Measurements from ENCODE around the gene ELFN1. TPM values are rescaled to one million over a fixed set of nuclear protein-coding genes. Genes with fewer than 3 reads are reported as not detected.

The ELFN1 gene
- total and polyA plus RNA-seq, 7 experiments from 2014 or later = 0.19 TPM; not detected in 6

GRCh38 chr7:1671594-1672451 is 1.7 kb downstream of the ELFN1 start:
- peak in 1 of 9 donors; percentile 4 for DNase-seq
- Histone ChIP-seq H3K4me1 (ENCODE audit: control insufficient read depth in 2 of 2, insufficient read depth in 2 of 2, low read length in 2 of 2) (no peaks in the 10 kb centered on the region), H3K4me3 (ENCODE audit: low read length) (no peak overlapping the region), H3K9me3 (ENCODE audit: control insufficient read depth in 2 of 3, low read length in 3 of 3) (no peaks in the 10 kb centered on the region), H3K27ac (ENCODE audit: low read depth, low read length) (no peak overlapping the region), H3K36me3 (ENCODE audit: control insufficient read depth in 2 of 3, insufficient read depth in 3 of 3, low read length in 3 of 3) (no peaks in the 10 kb centered on the region), H3K27me3 (ENCODE audit: control insufficient read depth in 2 of 2, insufficient read depth in 2 of 2, low read length in 2 of 2) (peaks cover 0 to 10% of the 10 kb centered on the region in 2 donors)
- H3K36me3 Mint-ChIP-seq = no peaks in the 10 kb centered on the region
- peaks cover 3 to 14% (median 5%) of the 10 kb centered on the region in 7 donors for H3K4me1 Mint-ChIP-seq
- CTCF ChIA-PET = no interaction called here
- intact Hi-C loops (cut with micrococcal nuclease) = no loop called here
- no peaks in the 10 kb centered on the region for H3K9me3 Mint-ChIP-seq
- no peak for ATAC-seq
- peaks cover 18 to 32% (median 25%) of the 10 kb centered on the region in 5 donors for H3K27me3 Mint-ChIP-seq
- peak overlapping the region in 3 of 10 donors; percentile 25 to 90 (median 29) for H3K4me3 Mint-ChIP-seq
- no peak overlapping the region for H3K27ac Mint-ChIP-seq
- POLR2A ChIA-PET = no interaction called here

- Histone ChIP-seq H3K27me3 (ENCODE audit: control insufficient read depth in 2 of 2, insufficient read depth in 2 of 2, low read length in 2 of 2) (peaks cover 0 to 9% of the 10 kb centered on the region in 2 donors), H3K9me3 (ENCODE audit: control insufficient read depth in 2 of 3, low read length in 3 of 3) (no peaks in the 10 kb centered on the region), H3K36me3 (ENCODE audit: control insufficient read depth in 2 of 3, insufficient read depth in 3 of 3, low read length in 3 of 3) (no peaks in the 10 kb centered on the region), H3K4me3 (ENCODE audit: low read length) (no peak overlapping the region), H3K27ac (ENCODE audit: low read depth, low read length) (no peak overlapping the region), H3K4me1 (ENCODE audit: control insufficient read depth in 2 of 2, insufficient read depth in 2 of 2, low read length in 2 of 2) (no peaks in the 10 kb centered on the region)
- intact Hi-C loops (cut with micrococcal nuclease) = no loop called here
- Mint-ChIP-seq H3K9me3 (no peaks in the 10 kb centered on the region), H3K36me3 (no peaks in the 10 kb centered on the region), H3K4me3 (no peak overlapping the region), H3K27me3 (peaks cover 18 to 40% (median 25%) of the 10 kb centered on the region in 5 donors), H3K27ac (no peak overlapping the region), H3K4me1 (peaks cover 0 to 13% (median 5%) of the 10 kb centered on the region in 7 donors)
- ATAC-seq (no peak), DNase-seq (no peak)
- ChIA-PET CTCF (no interaction called here), POLR2A (no interaction called here)
These were observed 2.9 kb downstream of the ELFN1 start for GRCh38 chr7:1672851-1673486.

- H3K4me1 ChIP-seq (ENCODE audit: control insufficient read depth in 2 of 2, insufficient read depth in 2 of 2, low read length in 2 of 2) = no peaks in the 10 kb centered on the region
- no peaks in the 10 kb centered on the region for H3K9me3 ChIP-seq (ENCODE audit: control insufficient read depth in 2 of 3, low read length in 3 of 3)
- ATAC-seq (no peak), DNase-seq (no peak)
- H3K4me3 ChIP-seq (ENCODE audit: low read length) = no peak overlapping the region
- ChIA-PET POLR2A (no interaction called here), CTCF (no interaction called here)
- no peak overlapping the region for H3K27ac ChIP-seq (ENCODE audit: low read depth, low read length)
- intact Hi-C loops (cut with micrococcal nuclease) = no loop called here
- H3K27me3 Mint-ChIP-seq = peaks cover 11 to 33% (median 20%) of the 10 kb centered on the region in 5 donors
- H3K4me3 Mint-ChIP-seq = no peak overlapping the region
- H3K4me1 Mint-ChIP-seq = peaks cover 0 to 6% (median 5%) of the 10 kb centered on the region in 7 donors
- H3K36me3 Mint-ChIP-seq = no peaks in the 10 kb centered on the region
- H3K27me3 ChIP-seq (ENCODE audit: control insufficient read depth in 2 of 2, insufficient read depth in 2 of 2, low read length in 2 of 2) = peaks cover 0 to 2% of the 10 kb centered on the region in 2 donors
- H3K9me3 Mint-ChIP-seq = no peaks in the 10 kb centered on the region
- no peak overlapping the region for H3K27ac Mint-ChIP-seq
- H3K36me3 ChIP-seq (ENCODE audit: control insufficient read depth in 2 of 3, insufficient read depth in 3 of 3, low read length in 3 of 3) = no peaks in the 10 kb centered on the region
These were observed 3.6 kb downstream of the ELFN1 start for GRCh38 chr7:1673581-1674118.

GRCh38 chr7:1674161-1675035 is 4.3 kb downstream of the ELFN1 start:
- no peaks in the 10 kb centered on the region for H3K4me1 Mint-ChIP-seq
- no peak overlapping the region for H3K4me3 ChIP-seq (ENCODE audit: low read length)
- DNase-seq = no peak
- H3K36me3 Mint-ChIP-seq = no peaks in the 10 kb centered on the region
- H3K27ac ChIP-seq (ENCODE audit: low read depth, low read length) = no peak overlapping the region
- no peak overlapping the region for H3K4me3 Mint-ChIP-seq
- ChIA-PET CTCF (no interaction called here), POLR2A (no interaction called here)
- no peaks in the 10 kb centered on the region for H3K27me3 ChIP-seq (ENCODE audit: control insufficient read depth in 2 of 2, insufficient read depth in 2 of 2, low read length in 2 of 2)
- no peaks in the 10 kb centered on the region for H3K9me3 ChIP-seq (ENCODE audit: control insufficient read depth in 2 of 3, low read length in 3 of 3)
- no peak for ATAC-seq
- no peaks in the 10 kb centered on the region for H3K9me3 Mint-ChIP-seq
- intact Hi-C loops (cut with micrococcal nuclease) = no loop called here
- no peaks in the 10 kb centered on the region for H3K4me1 ChIP-seq (ENCODE audit: control insufficient read depth in 2 of 2, insufficient read depth in 2 of 2, low read length in 2 of 2)
- no peaks in the 10 kb centered on the region for H3K36me3 ChIP-seq (ENCODE audit: control insufficient read depth in 2 of 3, insufficient read depth in 3 of 3, low read length in 3 of 3)
- no peak overlapping the region for H3K27ac Mint-ChIP-seq
- peaks cover 5 to 26% (median 14%) of the 10 kb centered on the region in 5 donors for H3K27me3 Mint-ChIP-seq

GRCh38 chr7:1675036-1675671 is 5.1 kb downstream of the ELFN1 start:
- no peaks in the 10 kb centered on the region for H3K36me3 ChIP-seq (ENCODE audit: control insufficient read depth in 2 of 3, insufficient read depth in 3 of 3, low read length in 3 of 3)
- Mint-ChIP-seq H3K36me3 (no peaks in the 10 kb centered on the region), H3K9me3 (no peaks in the 10 kb centered on the region), H3K4me1 (no peaks in the 10 kb centered on the region), H3K27me3 (peaks cover 5 to 26% (median 14%) of the 10 kb centered on the region in 5 donors), H3K4me3 (no peak overlapping the region), H3K27ac (no peak overlapping the region)
- no peaks in the 10 kb centered on the region for H3K27me3 ChIP-seq (ENCODE audit: control insufficient read depth in 2 of 2, insufficient read depth in 2 of 2, low read length in 2 of 2)
- H3K4me1 ChIP-seq (ENCODE audit: control insufficient read depth in 2 of 2, insufficient read depth in 2 of 2, low read length in 2 of 2) = no peaks in the 10 kb centered on the region
- no peak overlapping the region for H3K4me3 ChIP-seq (ENCODE audit: low read length)
- ChIA-PET POLR2A (no interaction called here), CTCF (no interaction called here)
- DNase-seq (no peak), ATAC-seq (no peak)
- intact Hi-C loops (cut with micrococcal nuclease) = no loop called here
- H3K27ac ChIP-seq (ENCODE audit: low read depth, low read length) = no peak overlapping the region
- H3K9me3 ChIP-seq (ENCODE audit: control insufficient read depth in 2 of 3, low read length in 3 of 3) = no peaks in the 10 kb centered on the region

Data from naive thymus-derived CD4-positive, alpha-beta T cell (primary cell).